WTC11 (cell line): ENCODE results near the gene WBP4. TPM values are rescaled to one million over a fixed set of nuclear protein-coding genes. Genes with fewer than 3 reads are reported as not detected.
A peak's percentile ranks its signal among the peaks of the same experiment; 100 is the strongest.

ENCODE experiments used
- ATAC-seq: fragments of 200-7000 bp; cut with Tn5 transposase; 2 replicates; pipeline ENCODE4 v1.10.0; 2021; ENCODE audit warnings: mild to moderate bottlenecking, moderate library complexity
- CTCF ChIA-PET: fragments of 300-600 bp; sonication (Branson Sonifier 250); formaldehyde crosslinking; loops from one replicate; lab custom pipeline; 2021; ENCODE audit warnings: antibody characterized with exemption; lab: Charles Lee
- POLR2A ChIA-PET: fragments of 350-600 bp; sonication (Branson Sonifier 250); formaldehyde crosslinking; loops from one replicate; lab custom pipeline; 2021; ENCODE audit warnings: antibody characterized with exemption; lab: Charles Lee
- DNase-seq: peaks from one replicate; pipeline ENCODE4 v3.0.0; 2021; ENCODE audit warnings: low spot score
- H3K27ac Mint-ChIP-seq: 2 replicates; pipeline ENCODE4 v1.8.0; 2021; ENCODE audit warnings: mixed read lengths
- H3K27me3 Mint-ChIP-seq: 2 replicates; pipeline ENCODE4 v1.8.0; 2021; ENCODE audit warnings: low read depth, mild to moderate bottlenecking, moderate library complexity, mixed read lengths
- H3K36me3 Mint-ChIP-seq: 2 replicates; pipeline ENCODE4 v1.8.0; 2021; ENCODE audit warnings: mixed read lengths
- H3K4me1 Mint-ChIP-seq: 2 replicates; pipeline ENCODE4 v1.8.0; 2022; ENCODE audit warnings: mixed read lengths
- H3K4me3 Mint-ChIP-seq: 2 replicates; pipeline ENCODE4 v1.8.0; 2021; ENCODE audit warnings: mild to moderate bottlenecking, moderate library complexity, mixed read lengths
- H3K9me3 Mint-ChIP-seq: 2 replicates; pipeline ENCODE4 v1.8.0; 2021; ENCODE audit warnings: mixed read lengths
- ERG ChIP-seq: fragments of 250-450 bp; sonication (Bioruptor Pico); IDR thresholded peaks from 2 replicates; pipeline ENCODE4 v1.8.0; 2021; ENCODE audit warnings: mild to moderate bottlenecking
- FOXK1 ChIP-seq: sonication (generic); formaldehyde crosslinking; IDR thresholded peaks from 2 replicates; pipeline ENCODE4 v1.8.0; 2022; ENCODE audit warnings: mild to moderate bottlenecking, moderate library complexity, missing genetic modification reagents
- KAT7 ChIP-seq: sonication (generic); formaldehyde crosslinking; IDR thresholded peaks from 2 replicates; pipeline ENCODE4 v1.8.1; 2023; ENCODE audit warnings: missing genetic modification reagents, mild to moderate bottlenecking, borderline replicate concordance
- MXD4 ChIP-seq: fragments of 250-450 bp; sonication (Bioruptor Pico); IDR thresholded peaks from 2 replicates; pipeline ENCODE4 v1.8.0; 2021; ENCODE audit warnings: mild to moderate bottlenecking, moderate library complexity, borderline replicate concordance
- MYBL2 ChIP-seq: sonication (generic); formaldehyde crosslinking; IDR thresholded peaks from 2 replicates; pipeline ENCODE4 v1.8.1; 2023; ENCODE audit warnings: mild to moderate bottlenecking, moderate library complexity, missing genetic modification reagents
- NFATC4 ChIP-seq: fragments of 250-450 bp; sonication (Bioruptor Pico); IDR thresholded peaks from 2 replicates; pipeline ENCODE4 v1.9.0; 2021; ENCODE audit warnings: mild to moderate bottlenecking
- NFE2L1 ChIP-seq: sonication (generic); formaldehyde crosslinking; IDR thresholded peaks from 2 replicates; pipeline ENCODE4 v1.8.1; 2023; ENCODE audit warnings: missing genetic modification reagents
- NFYB ChIP-seq: sonication (generic); formaldehyde crosslinking; conservative IDR thresholded peaks from 2 replicates; pipeline ENCODE4 v1.8.0; 2022; ENCODE audit warnings: low read depth, missing genetic modification reagents
- RELA ChIP-seq: sonication (generic); formaldehyde crosslinking; IDR thresholded peaks from 2 replicates; pipeline ENCODE4 v1.8.1; 2022; ENCODE audit warnings: missing genetic modification reagents, mild to moderate bottlenecking, borderline replicate concordance
- TP53 ChIP-seq: sonication (generic); formaldehyde crosslinking; IDR thresholded peaks from 2 replicates; pipeline ENCODE4 v1.8.1; 2023; ENCODE audit warnings: mild to moderate bottlenecking, missing genetic modification reagents
- ZNF219 ChIP-seq: sonication (generic); formaldehyde crosslinking; IDR thresholded peaks from 2 replicates; pipeline ENCODE4 v1.8.0; 2023; ENCODE audit warnings: missing genetic modification reagents, mild to moderate bottlenecking, borderline replicate concordance
- ZNF281 ChIP-seq: sonication (generic); formaldehyde crosslinking; IDR thresholded peaks from 2 replicates; pipeline ENCODE4 v1.8.0; 2023; ENCODE audit warnings: mild to moderate bottlenecking, missing genetic modification reagents
- ZSCAN18 ChIP-seq: fragments of 250-450 bp; sonication (Bioruptor Pico); IDR thresholded peaks from 2 replicates; pipeline ENCODE4 v2.1.2; 2022; ENCODE audit warnings: mild to moderate bottlenecking, moderate library complexity
- total RNA-seq: library from RNA; stranded (reverse); gene quantifications from 3 replicates; pipeline ENCODE4 v1.2.3, GENCODE V29; 2021
- TF ChIP-seq, protein P1 (sequence below): sonication (generic); formaldehyde crosslinking; IDR thresholded peaks from 2 replicates; pipeline ENCODE4 v1.8.0; 2023; ENCODE audit warnings: missing genetic modification reagents, mild to moderate bottlenecking, borderline replicate concordance
- TF ChIP-seq, protein P2 (sequence below): sonication (generic); formaldehyde crosslinking; IDR thresholded peaks from 2 replicates; pipeline ENCODE4 v1.8.1; 2023; ENCODE audit warnings: mild to moderate bottlenecking, moderate library complexity, missing genetic modification reagents

WBP4 gene
- total RNA-seq, 1 experiment from 2014 or later, result 9.6 TPM

DNA sequence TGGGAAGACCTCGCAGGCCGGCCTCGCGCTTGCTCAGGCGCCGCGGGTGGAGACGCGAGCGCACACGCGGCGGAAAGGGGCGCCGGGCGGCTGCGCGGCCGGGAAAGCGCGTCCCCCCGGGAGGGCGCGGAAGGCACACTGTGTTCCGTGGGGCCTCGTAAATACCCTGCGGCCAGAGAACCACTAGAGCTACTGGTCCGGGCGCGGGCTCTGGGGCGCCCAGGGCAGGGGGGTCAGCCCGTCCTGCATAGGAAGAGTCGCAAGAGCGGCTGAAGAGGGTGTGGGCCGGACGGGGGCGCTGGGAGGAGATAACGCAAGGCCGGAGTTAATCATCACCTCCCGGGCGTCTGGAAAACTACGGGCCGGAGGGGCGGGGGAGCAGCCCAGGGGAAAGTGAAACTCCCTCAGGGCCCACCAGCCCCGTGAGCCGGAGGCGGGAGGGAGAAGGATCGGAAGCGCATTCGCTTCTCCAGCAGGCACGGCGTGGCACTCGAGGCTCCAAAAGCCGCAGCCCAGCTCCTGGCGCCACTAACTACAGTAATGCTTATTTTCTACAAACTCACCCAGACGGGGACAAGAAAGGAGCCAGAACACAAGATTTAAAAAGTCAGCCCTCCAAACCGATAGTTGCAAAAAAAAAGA, 1.1 kb upstream of the WBP4 start (continued):
- TF ChIP-seq NFYB (CRISPR knock-in tag) (no peak), ERG (CRISPR knock-in tag) (no peak), RELA (CRISPR knock-in tag) (peak; percentile 75; the same call in 1 of the 2 replicates), TP53 (0 out of 2 replicates have a peak, but pooled peaks have one; percentile 62), KAT7 (CRISPR knock-in tag) (peak; percentile 37; the same call in 1 of the 2 replicates), ZSCAN18 (no peak), FOXK1 (0 out of 2 replicates have a peak, but pooled peaks have one; percentile 43)
- TF ChIP-seq, protein P1, sequence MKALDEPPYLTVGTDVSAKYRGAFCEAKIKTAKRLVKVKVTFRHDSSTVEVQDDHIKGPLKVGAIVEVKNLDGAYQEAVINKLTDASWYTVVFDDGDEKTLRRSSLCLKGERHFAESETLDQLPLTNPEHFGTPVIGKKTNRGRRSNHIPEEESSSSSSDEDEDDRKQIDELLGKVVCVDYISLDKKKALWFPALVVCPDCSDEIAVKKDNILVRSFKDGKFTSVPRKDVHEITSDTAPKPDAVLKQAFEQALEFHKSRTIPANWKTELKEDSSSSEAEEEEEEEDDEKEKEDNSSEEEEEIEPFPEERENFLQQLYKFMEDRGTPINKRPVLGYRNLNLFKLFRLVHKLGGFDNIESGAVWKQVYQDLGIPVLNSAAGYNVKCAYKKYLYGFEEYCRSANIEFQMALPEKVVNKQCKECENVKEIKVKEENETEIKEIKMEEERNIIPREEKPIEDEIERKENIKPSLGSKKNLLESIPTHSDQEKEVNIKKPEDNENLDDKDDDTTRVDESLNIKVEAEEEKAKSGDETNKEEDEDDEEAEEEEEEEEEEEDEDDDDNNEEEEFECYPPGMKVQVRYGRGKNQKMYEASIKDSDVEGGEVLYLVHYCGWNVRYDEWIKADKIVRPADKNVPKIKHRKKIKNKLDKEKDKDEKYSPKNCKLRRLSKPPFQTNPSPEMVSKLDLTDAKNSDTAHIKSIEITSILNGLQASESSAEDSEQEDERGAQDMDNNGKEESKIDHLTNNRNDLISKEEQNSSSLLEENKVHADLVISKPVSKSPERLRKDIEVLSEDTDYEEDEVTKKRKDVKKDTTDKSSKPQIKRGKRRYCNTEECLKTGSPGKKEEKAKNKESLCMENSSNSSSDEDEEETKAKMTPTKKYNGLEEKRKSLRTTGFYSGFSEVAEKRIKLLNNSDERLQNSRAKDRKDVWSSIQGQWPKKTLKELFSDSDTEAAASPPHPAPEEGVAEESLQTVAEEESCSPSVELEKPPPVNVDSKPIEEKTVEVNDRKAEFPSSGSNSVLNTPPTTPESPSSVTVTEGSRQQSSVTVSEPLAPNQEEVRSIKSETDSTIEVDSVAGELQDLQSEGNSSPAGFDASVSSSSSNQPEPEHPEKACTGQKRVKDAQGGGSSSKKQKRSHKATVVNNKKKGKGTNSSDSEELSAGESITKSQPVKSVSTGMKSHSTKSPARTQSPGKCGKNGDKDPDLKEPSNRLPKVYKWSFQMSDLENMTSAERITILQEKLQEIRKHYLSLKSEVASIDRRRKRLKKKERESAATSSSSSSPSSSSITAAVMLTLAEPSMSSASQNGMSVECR, result peak; percentile 65; the same call in 1 of the 2 replicates
- TF ChIP-seq, protein P2, sequence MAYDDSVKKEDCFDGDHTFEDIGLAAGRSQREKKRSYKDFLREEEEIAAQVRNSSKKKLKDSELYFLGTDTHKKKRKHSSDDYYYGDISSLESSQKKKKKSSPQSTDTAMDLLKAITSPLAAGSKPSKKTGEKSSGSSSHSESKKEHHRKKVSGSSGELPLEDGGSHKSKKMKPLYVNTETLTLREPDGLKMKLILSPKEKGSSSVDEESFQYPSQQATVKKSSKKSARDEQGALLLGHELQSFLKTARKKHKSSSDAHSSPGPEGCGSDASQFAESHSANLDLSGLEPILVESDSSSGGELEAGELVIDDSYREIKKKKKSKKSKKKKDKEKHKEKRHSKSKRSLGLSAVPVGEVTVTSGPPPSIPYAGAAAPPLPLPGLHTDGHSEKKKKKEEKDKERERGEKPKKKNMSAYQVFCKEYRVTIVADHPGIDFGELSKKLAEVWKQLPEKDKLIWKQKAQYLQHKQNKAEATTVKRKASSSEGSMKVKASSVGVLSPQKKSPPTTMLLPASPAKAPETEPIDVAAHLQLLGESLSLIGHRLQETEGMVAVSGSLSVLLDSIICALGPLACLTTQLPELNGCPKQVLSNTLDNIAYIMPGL (CRISPR knock-in tag), result peak; percentile 80; the same call in 1 of the 2 replicates

GRCh38 chr13:41060724-41061074, 610 bp upstream of the WBP4 start:
- Mint-ChIP-seq H3K4me3 (peak overlapping the region; percentile 97), H3K27ac (peak overlapping the region; percentile 98), H3K9me3 (no peaks in the 10 kb centered on the region), H3K36me3 (peaks cover 8% of the 10 kb centered on the region), H3K4me1 (peaks cover 32% of the 10 kb centered on the region), H3K27me3 (no peaks in the 10 kb centered on the region)
- TF ChIP-seq MYBL2 (0 out of 2 replicates have a peak, but pooled peaks have one; percentile 30), ZNF281 (CRISPR knock-in tag) (0 out of 2 replicates have a peak, but pooled peaks have one; percentile 39), FOXK1 (0 out of 2 replicates have a peak, but pooled peaks have one; percentile 1), ZNF219 (CRISPR knock-in tag) (no peak), NFATC4 (no peak), MXD4 (CRISPR knock-in tag) (no peak), NFE2L1 (CRISPR knock-in tag) (peak; percentile 21; the same call in 1 of the 2 replicates)
- peak; percentile 84 for DNase-seq
- ChIA-PET CTCF (interaction anchor here (0.7 to 1.3 kb wide), 3 partner anchors 41 to 86 kb away, joined by 3 to 4 read pairs (median 3); partner anchors contain the start of gene ELF1), POLR2A (interaction anchor here (1.0 to 1.4 kb wide), 2 partner anchors 47 to 48 kb away, joined by 4 to 8 read pairs; no protein-coding TSS in a partner anchor)
- peak; percentile 12 for ATAC-seq
